H9 (cell line): ENCODE measurements around the gene ADAM19. TPM values are rescaled to one million over a fixed set of nuclear protein-coding genes. Genes with fewer than 3 reads are reported as not detected.

ENCODE experiments used
- DNase-seq: peaks from one replicate; pipeline ENCODE4 v3.0.0-alpha.2; 2017
- H2AFZ ChIP-seq: one replicate; pipeline ENCODE4 v1.6.1; 2013; ENCODE audit warnings: mild to moderate bottlenecking, low read length, control low read depth, moderate library complexity
- H2AK5ac ChIP-seq: 2 replicates; pipeline ENCODE4 v1.6.1; 2013; ENCODE audit warnings: low read length, control low read depth, mixed read lengths; ENCODE audit not compliant: insufficient read length
- H2BK120ac ChIP-seq: one replicate; pipeline ENCODE4 v1.6.1; 2013; ENCODE audit warnings: low read depth, mild to moderate bottlenecking, low read length, control low read depth, inconsistent platforms; ENCODE audit not compliant: poor library complexity, severe bottlenecking
- H2BK12ac ChIP-seq: 2 replicates; pipeline ENCODE4 v1.6.1; 2013; ENCODE audit warnings: low read length, control low read depth, mixed read lengths, low read depth; ENCODE audit not compliant: insufficient read length
- H2BK15ac ChIP-seq: 2 replicates; pipeline ENCODE4 v1.6.1; 2013; ENCODE audit warnings: low read depth, low read length, control low read depth
- H2BK20ac ChIP-seq: one replicate; pipeline ENCODE4 v1.6.1; 2013; ENCODE audit warnings: low read depth, mild to moderate bottlenecking, low read length, control low read depth, inconsistent platforms; ENCODE audit not compliant: poor library complexity, severe bottlenecking
- H2BK5ac ChIP-seq: 2 replicates; pipeline ENCODE4 v1.6.1; 2013; ENCODE audit warnings: low read length, control low read depth, mixed read lengths; ENCODE audit not compliant: insufficient read length
- H3K14ac ChIP-seq: 2 replicates; pipeline ENCODE4 v1.6.1; 2013; ENCODE audit warnings: low read length, control low read depth; ENCODE audit not compliant: insufficient read depth
- H3K18ac ChIP-seq: 2 replicates; pipeline ENCODE4 v1.6.1; 2013; ENCODE audit warnings: low read depth, mild to moderate bottlenecking, mixed read lengths, low read length, control low read depth; ENCODE audit not compliant: insufficient read length
- H3K23ac ChIP-seq: 2 replicates; pipeline ENCODE4 v1.6.1; 2013; ENCODE audit warnings: low read length, control low read depth, mixed read lengths, low read depth; ENCODE audit not compliant: insufficient read length
- H3K23me2 ChIP-seq: 2 replicates; pipeline ENCODE4 v1.6.1; 2013; ENCODE audit warnings: low read depth, mild to moderate bottlenecking, mixed read lengths, low read length, control low read depth; ENCODE audit not compliant: insufficient read length, poor library complexity, severe bottlenecking
- H3K27ac ChIP-seq: 2 replicates; pipeline ENCODE4 v1.5.1; 2013; ENCODE audit warnings: low read length, control low read depth, mixed read lengths, low read depth; ENCODE audit not compliant: insufficient read length
- H3K27me3 ChIP-seq: 2 replicates; pipeline ENCODE4 v1.6.1; 2013; ENCODE audit warnings: low read length, control low read depth, inconsistent platforms; ENCODE audit not compliant: insufficient read depth
- H3K4ac ChIP-seq: 2 replicates; pipeline ENCODE4 v1.6.1; 2013; ENCODE audit warnings: low read depth, mild to moderate bottlenecking, control low read depth, inconsistent platforms, low read length, moderate library complexity
- H3K4me1 ChIP-seq: 2 replicates; pipeline ENCODE4 v1.6.1; 2013; ENCODE audit warnings: low read length, control low read depth, inconsistent platforms; ENCODE audit not compliant: insufficient read depth
- H3K4me2 ChIP-seq: 2 replicates; pipeline ENCODE4 v1.6.1; 2013; ENCODE audit warnings: low read length, control low read depth, mixed read lengths; ENCODE audit not compliant: insufficient read length, insufficient read depth
- H3K56ac ChIP-seq: 2 replicates; pipeline ENCODE4 v1.6.1; 2013; ENCODE audit warnings: low read depth, mild to moderate bottlenecking, mixed read lengths, low read length, control low read depth; ENCODE audit not compliant: insufficient read length
- H3K79me1 ChIP-seq: 2 replicates; pipeline ENCODE4 v1.6.1; 2013; ENCODE audit warnings: low read depth, mild to moderate bottlenecking, moderate library complexity, low read length, control low read depth, inconsistent platforms; ENCODE audit not compliant: insufficient read depth, poor library complexity, severe bottlenecking
- H3K79me2 ChIP-seq: 2 replicates; pipeline ENCODE4 v1.6.1; 2013; ENCODE audit warnings: low read length, control low read depth, inconsistent platforms; ENCODE audit not compliant: insufficient read depth
- H3K9ac ChIP-seq: 2 replicates; pipeline ENCODE4 v1.6.1; 2013; ENCODE audit warnings: low read length, control low read depth, mixed read lengths; ENCODE audit not compliant: insufficient read length; ENCODE audit errors: extremely low read depth
- H3K9me3 ChIP-seq: one replicate; pipeline ENCODE4 v1.6.1; 2013; ENCODE audit warnings: low read depth, low read length, inconsistent platforms; ENCODE audit not compliant: control insufficient read depth
- H3T11ph ChIP-seq: one replicate; pipeline ENCODE4 v1.6.1; 2013; ENCODE audit warnings: mild to moderate bottlenecking, low read length, control low read depth, inconsistent platforms
- H4K20me1 ChIP-seq: one replicate; pipeline ENCODE4 v1.6.1; 2013; ENCODE audit not compliant: control insufficient read depth, insufficient read length, insufficient read depth
- H4K5ac ChIP-seq: 2 replicates; pipeline ENCODE4 v1.6.1; 2013; ENCODE audit warnings: low read depth, mild to moderate bottlenecking, mixed read lengths, low read length, control low read depth; ENCODE audit not compliant: insufficient read length
- H4K8ac ChIP-seq: replicated peaks from 2 replicates; pipeline ENCODE4 v1.6.1; 2013; ENCODE audit warnings: low read length, control low read depth, mixed read lengths, low read depth; ENCODE audit not compliant: insufficient read length
- H4K91ac ChIP-seq: 2 replicates; pipeline ENCODE4 v1.6.1; 2013; ENCODE audit warnings: low read depth, mild to moderate bottlenecking, moderate library complexity, mixed read lengths, low read length, control low read depth; ENCODE audit not compliant: insufficient read length
- H3K27ac Mint-ChIP-seq, 3 experiments: 2 replicates in 2 of 3; 3 replicates in 1 of 3; pipeline ENCODE4 v1.8.0; 2020 to 2021; ENCODE audit warnings: mixed read lengths in 3 of 3, mild to moderate bottlenecking in 1 of 3, moderate library complexity in 1 of 3
- H3K27me3 Mint-ChIP-seq: 2 replicates; pipeline ENCODE4 v1.8.0; 2021; ENCODE audit warnings: low read depth, mild to moderate bottlenecking, moderate library complexity, mixed read lengths
- H3K36me3 Mint-ChIP-seq, 3 experiments: 2 replicates in 2 of 3; 3 replicates in 1 of 3; pipeline ENCODE4 v1.8.0; 2020 to 2021; ENCODE audit warnings: low read depth in 3 of 3, mixed read lengths in 3 of 3; ENCODE audit not compliant: insufficient read depth in 1 of 3
- H3K4me1 Mint-ChIP-seq, 2 experiments: 2 replicates each; pipeline ENCODE4 v1.8.0; 2020; ENCODE audit warnings: mixed read lengths in 2 of 2
- H3K4me3 Mint-ChIP-seq, 2 experiments: 2 replicates in 1 of 2; 3 replicates in 1 of 2; pipeline ENCODE4 v1.8.0; 2020 to 2021; ENCODE audit warnings: mild to moderate bottlenecking in 2 of 2, mixed read lengths in 2 of 2, moderate library complexity in 1 of 2
- H3K9me3 Mint-ChIP-seq, 2 experiments: 2 replicates in 1 of 2; 3 replicates in 1 of 2; pipeline ENCODE4 v1.8.0; 2020; ENCODE audit warnings: mild to moderate bottlenecking in 2 of 2, mixed read lengths in 2 of 2, moderate library complexity in 1 of 2
- CTCF ChIP-seq: fragments of 200-600 bp; sonication (generic); conservative IDR thresholded peaks from 3 replicates; pipeline ENCODE4 v1.8.0; 2021; ENCODE audit warnings: antibody characterized with exemption, mild to moderate bottlenecking
- WGBS: extraction: QIAGEN DNeasy Blood & Tissue Kit; methylation state at CpG from one replicate; pipeline ENCODE4 v1.1.7; 2013; ENCODE audit warnings: missing lambda C conversion rate, low lambda C conversion rate, mixed read lengths; ENCODE audit not compliant: insufficient read length; ENCODE audit errors: extremely low coverage; 5-methylcytosine and 5-hydroxymethylcytosine counted together
- total RNA-seq: library from RNA; stranded (reverse); gene quantifications from 2 replicates; pipeline ENCODE4 v1.2.1, GENCODE V29; 2021

ADAM19 gene
- total RNA-seq, 1 experiment from 2014 or later, result 9.9 TPM

GRCh38 chr5:157570531-157571200 is 4.9 kb downstream of the ADAM19 start:
- Histone ChIP-seq H2BK5ac (no peak overlapping the region), H4K5ac (no peak overlapping the region), H3K4me1 (no peaks in the 10 kb centered on the region; the same call in 1 of the 2 replicates), H3T11ph (no peak overlapping the region), H3K27me3 (no peaks in the 10 kb centered on the region; the same call in 1 of the 2 replicates), H2BK12ac (no peak overlapping the region), H3K79me1 (no peaks in the 10 kb centered on the region), H3K14ac (no peak overlapping the region), H3K79me2 (no peaks in the 10 kb centered on the region), H3K9me3 (no peaks in the 10 kb centered on the region), H2AFZ (no peak overlapping the region), H4K8ac (no peak overlapping the region), H3K23me2 (peaks cover 3% of the 10 kb centered on the region), H2BK15ac (no peak overlapping the region), H3K23ac (no peak overlapping the region), H3K27ac (no peak overlapping the region), H3K9ac (no peak overlapping the region), H3K18ac (no peak overlapping the region), H3K56ac (no peak overlapping the region), H4K20me1 (no peaks in the 10 kb centered on the region), H2AK5ac (no peak overlapping the region), H2BK20ac (no peak overlapping the region), H3K4ac (no peak overlapping the region), H2BK120ac (no peak overlapping the region), H3K4me2 (no peak overlapping the region), H4K91ac (no peak overlapping the region)
- no peak overlapping the region; a peak in 1 of 7 replicates for H3K27ac Mint-ChIP-seq
- peaks cover 20% of the 10 kb centered on the region in 2 experiments for H3K4me1 Mint-ChIP-seq
- TF ChIP-seq CTCF, result no peak
- H3K27me3 Mint-ChIP-seq, result peaks cover 17% of the 10 kb centered on the region
- H3K4me3 Mint-ChIP-seq, result no peak overlapping the region
- DNase-seq, result no peak
- no CpG with 5 or more reads among the region's 2 CpGs for WGBS
- H3K9me3 Mint-ChIP-seq, result no peaks in the 10 kb centered on the region; a peak in 1 of 5 replicates
- peaks cover 8 to 14% (median 13%) of the 10 kb centered on the region in 3 experiments; a peak in 4 of 7 replicates for H3K36me3 Mint-ChIP-seq
